CMK (cell line): Measurements from ENCODE around the gene ADAMTSL5.
"Not testable (repeated sequence)": the region's sequence is repeated elsewhere in the genome, so short reads cannot be mapped to it uniquely, and the experiment has no call there.

Source experiments
- DNase-seq: peaks from one replicate; pipeline ENCODE4 v3.0.0-alpha.2; 2010; ENCODE audit warnings: low read depth

ADAMTSL5 gene

DNA sequence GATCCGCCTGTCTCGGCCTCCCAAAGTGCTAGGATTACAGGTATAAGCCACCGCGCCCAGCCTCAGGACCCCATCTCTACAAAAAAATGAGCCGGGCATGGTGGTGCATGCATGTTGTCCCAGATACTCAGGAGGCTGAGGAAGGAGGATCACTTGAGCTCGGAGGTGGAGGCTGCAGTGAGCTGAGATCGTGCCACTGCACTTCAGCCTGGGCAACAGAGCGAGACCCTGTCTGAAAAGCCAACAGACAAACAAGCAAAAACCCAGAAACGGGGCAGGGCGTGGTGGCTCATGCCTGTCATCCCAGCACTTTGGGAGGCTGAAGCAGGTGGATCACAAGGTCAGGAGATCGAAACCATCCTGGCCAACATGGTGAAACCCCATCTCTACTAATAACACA is 18.0 kb upstream of the ADAMTSL5 start:
- not testable (repeated sequence) for DNase-seq

DNA sequence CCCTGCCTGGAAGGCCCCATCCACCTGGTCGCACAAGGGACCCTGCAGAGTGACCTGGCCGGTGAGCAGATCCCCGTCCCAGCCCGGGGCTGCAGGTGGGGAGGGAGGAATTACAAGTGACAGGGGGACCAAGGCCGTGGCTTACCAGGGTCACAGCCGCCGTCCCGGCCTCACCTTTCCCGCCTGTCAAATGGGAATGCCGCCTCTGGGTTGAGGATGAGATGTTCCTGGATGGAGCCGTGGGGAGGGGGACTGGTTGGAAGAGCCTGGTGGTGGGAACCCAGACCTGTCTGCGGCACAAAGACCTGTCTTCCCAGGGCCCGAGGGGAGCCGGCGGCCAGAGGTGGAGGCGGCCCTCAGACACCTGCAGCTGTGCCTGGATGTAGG is 16.6 kb upstream of the ADAMTSL5 start:
- no peak for DNase-seq

DNA sequence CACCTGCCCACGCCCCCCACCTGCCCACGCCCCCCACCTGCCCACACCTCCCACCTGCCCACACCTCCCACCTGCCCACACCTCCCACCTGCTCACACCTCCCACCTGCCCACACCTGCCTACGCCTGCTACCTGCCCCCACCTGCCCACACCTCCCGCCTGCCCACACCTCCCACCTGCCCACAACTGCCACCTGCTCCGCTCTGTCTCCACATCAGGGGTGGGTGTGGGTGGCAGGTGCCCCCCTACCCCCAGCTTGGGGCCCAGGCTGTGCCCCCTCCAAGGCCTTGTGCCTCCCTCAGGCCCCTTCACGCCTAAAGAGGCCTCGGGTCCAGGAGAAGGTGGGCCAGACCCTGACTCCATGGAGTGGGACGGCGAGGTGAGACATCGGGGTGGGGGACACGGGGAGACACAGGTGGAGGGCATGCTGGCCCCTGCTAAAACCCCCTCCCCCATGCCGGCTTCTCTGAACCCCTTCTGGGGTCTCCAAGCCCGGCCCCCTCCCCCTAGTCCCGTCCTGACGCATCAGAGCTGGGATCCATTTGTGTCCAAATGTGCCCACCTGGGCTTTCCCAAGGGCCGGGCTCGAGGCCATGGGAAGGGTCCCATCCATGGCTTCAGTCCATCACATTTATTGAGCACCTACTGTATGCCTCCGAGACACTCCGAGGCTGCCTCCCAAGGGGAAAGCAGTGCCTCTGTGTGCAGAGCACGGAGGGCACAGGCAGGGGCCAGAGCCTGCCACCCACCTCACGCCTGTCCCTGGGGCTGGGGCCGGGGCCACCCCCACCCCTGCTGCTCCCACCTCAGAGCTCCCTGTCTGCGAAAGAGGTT is 16.0 kb upstream of the ADAMTSL5 start:
- no peak for DNase-seq

DNA sequence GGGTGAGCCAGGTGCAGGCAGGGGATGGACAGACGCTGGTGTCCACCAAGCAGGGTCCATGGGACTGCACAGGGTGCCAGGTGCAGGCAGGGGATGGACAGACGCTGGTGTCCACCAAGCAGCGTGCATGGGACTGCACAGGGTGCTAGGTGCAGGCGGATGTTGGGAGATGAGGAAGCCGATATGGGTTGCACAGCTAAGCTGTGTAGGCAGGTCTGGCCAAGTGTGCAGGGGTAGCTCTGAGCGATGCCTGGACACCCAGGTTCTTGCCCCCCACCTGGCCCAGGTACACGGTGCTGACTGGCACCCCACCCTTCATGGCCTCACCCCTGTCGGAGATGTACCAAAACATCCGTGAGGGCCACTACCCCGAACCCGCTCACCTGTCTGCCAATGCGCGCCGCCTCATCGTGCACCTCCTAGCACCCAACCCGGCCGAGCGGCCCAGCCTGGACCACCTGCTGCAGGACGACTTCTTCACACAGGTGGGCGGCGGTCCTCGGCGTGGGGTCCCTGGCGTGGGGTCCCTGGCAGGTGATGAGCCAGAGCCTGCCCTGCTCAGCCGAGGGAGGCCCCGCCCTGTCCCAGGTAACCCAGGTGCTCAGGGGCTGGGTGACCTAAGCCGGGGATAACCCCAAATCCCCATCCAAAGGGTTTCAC is 15.0 kb upstream of the ADAMTSL5 start:
- DNase-seq = no peak

DNA sequence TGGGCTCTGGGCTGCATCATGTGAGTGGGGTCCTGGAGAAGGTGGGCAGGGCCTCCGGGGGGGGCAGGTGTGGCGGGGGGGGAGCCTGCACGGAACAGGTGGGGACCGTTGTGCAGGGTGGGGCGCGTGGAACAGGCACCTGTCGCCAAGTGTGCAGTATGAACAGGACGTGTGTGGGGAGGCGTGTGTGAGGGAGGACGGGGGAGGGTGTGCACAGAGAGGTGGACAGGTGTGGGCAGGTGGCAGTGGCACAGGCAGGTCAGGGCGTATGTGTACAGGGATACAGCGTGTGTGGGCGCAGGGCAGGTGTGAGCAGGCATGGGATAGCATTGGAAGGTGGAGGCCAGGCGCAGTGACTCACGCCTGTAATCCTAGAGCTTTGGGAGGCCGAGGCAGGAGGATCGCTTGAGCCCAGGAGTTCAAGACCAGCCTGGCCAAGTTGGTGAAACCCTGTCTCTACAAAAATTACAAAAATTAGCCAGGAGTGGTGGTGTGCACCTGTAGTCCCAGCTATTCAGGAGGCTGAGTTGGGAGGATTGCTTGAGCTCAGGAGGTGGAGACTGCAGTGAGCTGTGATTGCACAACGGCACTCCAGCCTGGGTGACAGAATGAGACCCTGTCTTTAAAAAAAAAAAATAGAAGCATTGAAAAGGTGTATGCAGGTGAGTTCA is 14.3 kb upstream of the ADAMTSL5 start:
- no peak for DNase-seq

DNA sequence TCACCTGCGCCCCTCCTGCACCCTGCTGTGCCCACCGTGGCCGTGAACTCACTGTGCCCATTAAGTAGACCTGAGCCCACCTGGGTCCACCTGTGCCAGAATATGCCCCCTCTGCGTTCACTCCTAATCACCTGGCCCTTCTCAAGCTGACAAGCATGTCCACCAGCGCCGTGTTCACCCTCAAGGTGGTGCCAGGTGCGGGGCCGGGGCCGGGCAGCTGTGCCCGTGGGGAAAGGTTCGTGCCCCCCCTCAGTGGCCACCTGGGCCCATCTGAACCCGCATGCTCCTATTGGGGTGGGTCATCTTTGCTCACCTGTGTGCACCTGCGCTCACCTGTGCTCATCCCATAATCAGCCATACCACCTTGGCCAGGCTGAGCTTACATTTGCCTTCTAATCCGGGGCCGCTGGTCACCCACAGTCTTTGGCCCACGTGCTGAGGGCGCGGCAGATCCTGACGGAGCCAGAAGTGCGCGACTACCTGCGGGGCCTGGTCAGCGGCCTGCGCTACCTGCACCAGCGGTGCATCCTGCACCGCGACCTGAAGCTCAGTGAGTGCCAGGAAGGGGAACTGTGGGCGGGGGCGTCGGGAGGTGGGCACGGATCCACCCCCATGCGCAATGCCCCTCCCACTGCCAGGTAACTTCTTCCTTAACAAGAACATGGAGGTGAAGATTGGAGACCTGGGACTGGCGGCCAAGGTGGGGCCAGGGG is 13.4 kb upstream of the ADAMTSL5 start:
- no peak for DNase-seq

DNA sequence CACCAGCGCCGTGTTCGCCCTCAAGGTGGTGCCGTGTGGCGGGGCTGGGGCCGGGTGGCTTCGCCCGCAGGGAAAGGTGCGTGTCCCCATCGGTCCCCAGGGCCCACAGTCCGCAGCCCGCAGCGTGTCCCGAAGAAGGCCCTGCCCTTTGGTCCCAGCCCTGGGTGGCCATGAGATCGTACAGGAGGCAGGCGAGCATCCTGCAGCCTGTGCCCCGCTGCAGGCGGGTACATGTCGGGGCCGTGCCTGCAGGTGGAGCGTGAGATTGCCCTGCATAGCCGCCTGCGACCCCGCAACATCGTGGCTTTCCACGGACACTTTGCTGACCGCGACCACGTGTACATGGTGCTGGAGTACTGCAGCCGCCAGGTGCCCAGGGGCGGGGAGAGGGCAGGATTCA is 12.5 kb upstream of the ADAMTSL5 start:
- no peak for DNase-seq

DNA sequence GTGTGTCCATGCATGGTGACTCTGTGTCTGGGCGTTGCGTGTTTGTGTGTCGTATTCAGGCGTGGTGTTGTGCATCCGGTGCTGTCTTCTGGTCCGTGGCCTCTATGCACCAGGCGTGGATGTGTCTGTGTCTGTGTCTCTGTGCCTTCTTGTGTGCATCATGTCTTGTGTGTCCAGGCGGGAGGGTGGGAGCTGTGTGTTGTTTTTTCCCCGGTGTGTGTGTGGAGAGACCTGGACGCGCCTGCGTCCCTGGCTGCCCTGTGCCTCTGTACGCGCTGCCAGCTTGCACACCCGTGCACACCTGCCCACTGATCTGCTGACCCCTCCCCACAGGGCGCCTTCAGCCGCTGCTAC is 12.1 kb upstream of the ADAMTSL5 start:
- no peak for DNase-seq

DNA sequence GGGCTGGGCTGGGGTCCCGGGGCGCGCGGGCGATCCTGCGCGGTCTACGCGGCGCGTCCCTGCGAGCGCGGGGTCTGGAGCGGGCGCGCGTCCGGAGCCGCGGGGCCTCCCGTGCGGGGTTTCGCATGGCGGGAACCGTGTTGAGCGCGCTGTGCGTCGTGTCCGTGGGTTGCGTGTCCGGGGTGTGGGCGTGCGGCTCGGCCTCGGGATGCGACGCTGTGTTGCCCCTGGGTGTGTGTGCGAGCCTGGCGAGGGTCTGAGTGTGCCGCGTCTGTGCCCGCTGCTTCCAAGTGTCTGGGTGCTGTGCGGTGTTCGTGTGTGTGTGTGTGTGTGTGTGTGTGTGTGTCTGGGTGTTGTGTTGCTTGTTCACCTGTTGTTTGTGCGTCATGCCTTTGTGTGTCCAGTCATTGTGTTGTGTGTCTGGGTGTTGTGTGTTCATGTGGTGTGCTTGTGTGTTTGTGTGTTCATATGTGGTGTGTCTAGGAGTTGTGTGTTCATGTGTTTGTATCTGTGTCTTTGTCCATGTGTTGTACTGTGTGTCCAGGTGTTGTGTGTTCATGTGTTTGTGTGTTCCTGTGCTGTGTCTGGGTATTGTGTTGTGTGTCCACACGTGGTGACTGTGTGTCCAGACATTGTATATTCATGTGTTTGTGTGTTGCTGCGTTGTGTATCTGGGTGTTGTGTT is 11.6 kb upstream of the ADAMTSL5 start:
- DNase-seq = no peak

DNA sequence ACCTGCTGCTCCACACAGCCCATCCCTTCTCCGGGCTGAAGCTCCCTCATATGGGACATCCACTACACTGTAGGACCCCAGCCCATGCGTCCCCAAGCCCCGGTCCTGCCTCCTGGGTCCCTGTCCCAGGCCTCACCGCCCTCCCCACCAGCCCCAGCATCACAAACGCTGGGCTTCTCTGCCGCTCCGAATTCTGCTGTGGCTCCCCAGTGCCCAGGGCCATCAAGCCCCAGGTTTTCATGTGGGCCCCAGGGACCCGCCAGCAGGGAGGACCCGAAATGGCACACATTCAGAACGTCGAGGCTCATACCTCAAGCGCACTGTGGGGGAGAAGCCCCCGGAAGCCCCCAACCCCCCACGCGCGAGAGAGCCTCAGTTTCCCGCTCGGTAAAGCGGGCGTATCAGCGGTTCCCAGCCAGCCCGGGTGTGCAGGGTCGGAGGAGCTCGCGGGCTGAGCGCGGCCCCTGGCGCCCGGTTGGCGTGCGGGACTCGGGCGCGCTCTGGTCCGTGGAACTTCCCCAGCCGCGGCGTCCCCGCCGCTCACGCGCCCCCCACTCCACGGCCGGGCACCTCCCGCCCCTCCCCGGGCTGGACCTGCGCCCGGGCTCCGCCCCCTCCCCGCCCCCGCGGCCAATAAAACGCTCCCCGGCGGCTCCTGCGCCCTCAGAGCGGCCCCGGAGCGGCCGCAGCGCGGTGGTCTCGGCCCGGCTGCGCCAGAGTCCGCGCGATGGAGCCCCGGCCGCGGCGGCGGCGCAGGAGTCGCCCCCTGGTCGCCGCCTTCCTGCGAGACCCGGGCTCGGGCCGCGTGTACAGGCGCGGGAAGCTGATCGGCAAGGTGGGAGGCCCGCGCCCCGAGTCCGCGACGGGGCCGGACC is 10.8 kb upstream of the ADAMTSL5 start, which contains the start of gene PLK5:
Gene PLK5, plus strand, starts transcription at position 666 of the 875 bp plus-strand sequence. CDS start 2,920 bp downstream, outside the sequence.
- no peak for DNase-seq

DNA sequence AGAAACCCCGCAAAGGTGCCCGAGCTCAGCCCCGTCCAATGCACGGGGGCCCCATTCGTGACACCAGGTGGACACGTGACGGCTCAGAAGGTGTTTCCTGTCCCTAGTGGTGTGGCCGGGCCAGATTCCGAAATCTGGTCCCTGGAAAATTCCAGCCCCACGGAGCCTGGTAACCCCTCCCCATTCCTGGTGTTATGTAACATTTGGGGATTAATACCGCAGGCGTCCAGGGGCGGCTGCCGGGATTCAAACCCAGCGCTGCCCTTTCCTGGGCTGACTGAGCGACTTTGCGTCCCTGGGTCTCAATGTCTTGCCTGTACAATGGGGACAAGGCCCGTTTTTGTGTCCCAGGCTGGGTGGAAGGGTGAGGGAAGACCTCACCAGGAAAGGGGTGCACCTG is 10.0 kb upstream of the ADAMTSL5 start:
- DNase-seq = no peak

DNA sequence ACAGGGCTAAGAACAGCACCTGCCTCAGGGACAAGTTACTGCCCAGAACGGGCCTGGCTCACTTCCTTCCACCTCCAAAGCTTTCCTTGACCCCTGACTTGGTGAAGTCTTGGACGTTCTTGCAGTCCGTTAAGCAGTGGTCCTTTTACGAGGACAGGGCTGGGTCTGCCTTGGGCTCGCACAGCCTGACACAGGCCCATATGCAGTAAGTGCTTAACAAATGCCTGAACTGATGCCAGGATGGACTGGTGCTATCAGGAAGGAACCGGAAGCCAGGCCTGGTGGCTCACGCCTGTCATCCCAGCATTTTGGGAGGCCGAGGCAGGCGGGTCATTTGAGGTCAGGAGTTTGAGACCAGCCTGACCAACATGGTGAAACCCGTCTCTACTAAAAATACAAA is 9.2 kb upstream of the ADAMTSL5 start:
- DNase-seq = no peak

DNA sequence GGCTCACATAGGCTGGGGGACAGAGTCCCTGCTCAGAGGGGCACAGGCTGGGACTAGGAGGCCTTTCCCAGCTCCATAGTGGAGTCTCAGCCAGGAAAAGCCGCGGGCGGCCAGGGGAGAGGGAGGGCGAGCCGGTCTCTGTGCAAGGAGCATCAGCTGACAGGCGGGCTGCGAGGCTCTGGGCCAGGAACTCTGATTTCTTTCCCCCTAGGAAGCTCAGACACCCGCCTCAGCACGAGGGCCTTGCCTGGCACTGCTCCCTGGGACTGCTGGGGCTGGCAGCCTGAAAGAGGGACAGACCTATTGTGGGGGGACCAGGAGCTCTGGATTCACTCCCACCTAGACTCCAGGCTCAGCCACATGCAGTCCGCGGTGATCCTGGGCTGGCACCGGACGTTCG is 8.8 kb upstream of the ADAMTSL5 start:
- DNase-seq = no peak

DNA sequence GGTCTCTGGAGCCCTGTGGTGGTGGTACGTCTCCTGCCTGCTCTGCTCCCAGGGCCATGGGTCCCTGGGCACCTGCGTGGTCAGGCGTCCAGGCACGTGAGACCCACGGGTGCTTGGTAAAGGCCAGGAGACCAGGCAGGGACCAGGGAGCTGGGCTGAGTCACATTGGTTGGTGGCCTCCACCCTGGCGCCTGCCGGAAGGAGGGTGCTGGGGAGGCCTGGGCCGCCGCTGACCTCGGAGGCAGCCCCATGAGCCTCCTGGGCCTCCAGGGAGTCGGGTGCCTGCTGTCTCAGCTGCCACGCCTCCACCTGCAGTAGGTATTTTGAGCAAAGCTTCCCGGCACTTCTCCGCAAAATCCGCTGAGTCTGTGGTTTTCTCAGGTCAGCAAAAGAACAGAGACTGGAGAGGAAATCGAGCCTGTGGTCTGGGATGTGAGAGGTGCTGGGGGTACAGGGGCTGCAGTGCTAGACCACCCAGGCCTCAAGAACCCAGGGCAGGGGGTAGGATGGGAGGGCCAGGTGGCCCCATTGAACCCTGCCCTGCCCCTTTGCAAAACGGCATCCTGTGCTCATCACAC is 7.5 kb upstream of the ADAMTSL5 start:
- no peak for DNase-seq

DNA sequence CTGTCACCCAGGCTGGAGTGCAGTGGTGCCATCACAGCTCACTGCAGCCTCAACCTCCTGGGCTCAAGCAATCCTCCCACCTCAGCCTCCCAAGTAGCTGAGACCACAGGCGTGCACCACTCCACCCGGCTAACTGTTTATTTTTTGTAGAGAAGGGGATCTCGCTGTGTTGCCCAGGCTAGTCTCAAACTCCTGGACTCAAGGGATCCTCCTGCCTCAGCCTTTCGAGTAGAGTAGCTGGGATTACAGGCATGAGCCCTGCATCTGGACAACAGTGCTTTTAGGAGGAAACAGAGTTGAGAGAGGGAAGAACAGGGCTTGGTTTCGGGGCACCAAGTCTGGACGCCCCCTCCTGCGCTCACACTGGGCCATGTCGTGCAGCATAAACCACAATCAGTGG is 7.0 kb upstream of the ADAMTSL5 start:
- not testable (repeated sequence) for DNase-seq

DNA sequence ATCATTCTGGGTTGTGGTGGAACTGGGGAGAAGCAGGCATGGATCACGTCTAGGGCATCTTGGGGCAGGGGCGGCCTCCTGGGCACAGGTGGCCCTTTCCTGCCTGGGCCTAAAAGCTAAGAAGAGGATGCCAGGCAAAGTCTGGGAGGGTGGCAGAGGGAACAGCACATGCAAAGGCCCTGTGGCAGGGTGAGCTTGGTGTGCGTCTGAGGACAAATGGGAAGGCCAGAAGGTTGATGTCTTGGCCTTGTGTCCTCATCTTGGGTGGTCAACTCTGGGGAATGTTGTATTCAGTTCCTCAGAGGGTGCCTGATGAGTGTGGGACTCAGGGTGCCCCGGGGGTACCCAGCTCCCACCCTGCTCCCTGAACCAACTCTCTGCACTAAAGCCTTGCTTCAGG is 5.7 kb upstream of the ADAMTSL5 start:
- DNase-seq = no peak

DNA sequence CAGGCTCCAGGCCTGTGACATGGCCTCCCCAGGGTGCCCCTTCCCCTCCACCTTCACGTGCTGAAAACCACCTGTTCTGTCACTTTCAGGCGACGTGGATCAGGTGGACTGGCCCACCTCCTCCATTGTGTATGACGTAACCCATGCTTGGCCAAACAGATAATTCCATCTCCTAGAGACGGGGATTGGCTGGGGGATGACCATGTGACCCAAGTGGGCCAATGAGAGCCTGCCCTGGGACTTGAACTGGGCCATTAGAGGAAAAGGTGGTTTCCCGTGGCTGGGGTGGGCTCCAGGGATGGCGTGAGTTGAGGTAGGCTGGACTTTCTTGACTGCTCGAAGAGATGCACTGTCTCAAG is 3.6 kb upstream of the ADAMTSL5 start:
- DNase-seq = no peak

DNA sequence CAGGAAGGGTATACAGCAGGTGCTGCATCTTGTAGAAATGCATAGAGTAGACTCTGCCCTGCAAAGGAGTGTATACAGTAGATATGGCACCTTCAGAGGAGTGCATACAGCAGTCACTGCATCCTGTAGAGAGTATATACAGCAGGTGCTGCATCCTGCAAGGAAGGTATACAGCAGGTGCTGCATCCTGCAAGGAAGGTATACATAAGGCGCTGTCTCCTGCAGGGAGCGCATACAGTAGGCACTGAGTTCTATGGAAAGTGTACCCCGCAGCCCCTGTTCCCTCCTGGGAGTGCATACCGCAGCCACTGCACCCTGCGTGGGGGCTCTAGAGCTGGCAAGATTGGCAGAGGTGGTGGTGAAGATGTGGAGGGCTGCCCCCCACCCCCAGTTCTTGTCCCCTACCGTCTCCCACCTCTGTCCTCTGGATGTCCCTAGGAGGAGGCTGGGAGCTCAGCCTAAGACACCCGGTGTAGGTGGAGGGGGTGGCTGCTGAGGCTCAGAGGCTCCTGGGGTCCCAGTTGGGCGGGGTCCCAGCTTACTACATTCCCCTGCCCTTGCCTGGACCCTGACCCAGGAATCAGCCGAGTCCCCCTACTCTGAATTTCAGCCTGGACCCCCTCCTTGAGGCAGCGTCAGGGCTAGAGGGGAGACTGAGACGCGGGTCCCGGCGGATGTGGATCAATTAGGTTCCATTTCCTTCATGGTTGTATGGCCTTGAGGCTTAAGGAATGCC is 2.3 kb upstream of the ADAMTSL5 start:
- DNase-seq = no peak

DNA sequence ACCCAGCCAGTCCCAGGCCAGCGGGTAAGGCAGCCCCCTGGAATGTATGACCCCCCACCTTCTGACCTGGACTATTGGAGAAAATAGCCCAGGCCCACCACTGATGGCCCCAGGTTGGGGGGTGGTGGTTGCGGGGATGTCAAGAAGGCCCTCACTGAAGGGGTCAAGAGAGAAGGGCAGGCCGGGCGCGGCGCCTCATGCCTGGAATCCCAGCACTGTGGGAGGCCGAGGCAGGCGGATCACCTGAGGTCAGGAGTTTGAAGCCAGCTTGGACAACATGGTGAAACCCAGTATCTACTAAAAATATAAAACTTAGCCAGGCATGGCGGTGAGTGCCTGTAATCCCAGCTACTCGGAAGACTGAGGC is 1.5 kb upstream of the ADAMTSL5 start:
- no peak for DNase-seq
